ENCODE data around the gene IGFBP3.

DNA sequence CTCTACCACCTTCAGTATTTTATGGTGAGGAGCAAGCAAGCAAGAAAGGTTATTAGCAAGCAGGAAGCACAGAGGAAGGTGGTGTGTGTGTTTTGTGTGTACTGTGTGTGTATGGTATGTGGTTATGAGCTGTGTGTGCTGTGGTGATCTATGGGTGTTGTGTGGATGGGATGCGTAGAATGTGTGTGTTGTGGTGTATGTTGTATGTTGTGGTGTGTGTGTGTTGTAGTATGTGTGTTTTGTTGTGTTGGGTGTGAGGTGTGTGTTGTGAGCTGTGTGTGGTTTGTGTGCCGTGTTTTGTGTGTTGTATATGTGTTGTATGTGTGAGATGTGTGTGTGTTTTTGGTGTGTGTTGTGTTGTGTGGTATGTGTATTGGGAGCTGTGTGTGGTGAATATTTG, 16.8 kb upstream of the IGFBP3 start:
- TF ChIP-seq, protein P1, sequence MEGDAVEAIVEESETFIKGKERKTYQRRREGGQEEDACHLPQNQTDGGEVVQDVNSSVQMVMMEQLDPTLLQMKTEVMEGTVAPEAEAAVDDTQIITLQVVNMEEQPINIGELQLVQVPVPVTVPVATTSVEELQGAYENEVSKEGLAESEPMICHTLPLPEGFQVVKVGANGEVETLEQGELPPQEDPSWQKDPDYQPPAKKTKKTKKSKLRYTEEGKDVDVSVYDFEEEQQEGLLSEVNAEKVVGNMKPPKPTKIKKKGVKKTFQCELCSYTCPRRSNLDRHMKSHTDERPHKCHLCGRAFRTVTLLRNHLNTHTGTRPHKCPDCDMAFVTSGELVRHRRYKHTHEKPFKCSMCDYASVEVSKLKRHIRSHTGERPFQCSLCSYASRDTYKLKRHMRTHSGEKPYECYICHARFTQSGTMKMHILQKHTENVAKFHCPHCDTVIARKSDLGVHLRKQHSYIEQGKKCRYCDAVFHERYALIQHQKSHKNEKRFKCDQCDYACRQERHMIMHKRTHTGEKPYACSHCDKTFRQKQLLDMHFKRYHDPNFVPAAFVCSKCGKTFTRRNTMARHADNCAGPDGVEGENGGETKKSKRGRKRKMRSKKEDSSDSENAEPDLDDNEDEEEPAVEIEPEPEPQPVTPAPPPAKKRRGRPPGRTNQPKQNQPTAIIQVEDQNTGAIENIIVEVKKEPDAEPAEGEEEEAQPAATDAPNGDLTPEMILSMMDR (tag by site-specific recombination; IDR thresholded peaks at IDR 0.05) = no peak
- TF ChIP-seq ZBTB7A (tag by site-specific recombination; IDR thresholded peaks at IDR 0.05; ENCODE audit: low read depth) (no peak), ZNF146 (tag by site-specific recombination; IDR thresholded peaks at IDR 0.05) (no peak), ZBTB17 (tag by site-specific recombination; IDR thresholded peaks at IDR 0.05) (no peak)
